ENCODE data around the gene LARP6. TPM values are rescaled to one million over a fixed set of nuclear protein-coding genes. Genes with fewer than 3 reads are reported as not detected.

The LARP6 gene
- total RNA-seq, 2 experiments from 2014 or later, result not detected

DNA sequence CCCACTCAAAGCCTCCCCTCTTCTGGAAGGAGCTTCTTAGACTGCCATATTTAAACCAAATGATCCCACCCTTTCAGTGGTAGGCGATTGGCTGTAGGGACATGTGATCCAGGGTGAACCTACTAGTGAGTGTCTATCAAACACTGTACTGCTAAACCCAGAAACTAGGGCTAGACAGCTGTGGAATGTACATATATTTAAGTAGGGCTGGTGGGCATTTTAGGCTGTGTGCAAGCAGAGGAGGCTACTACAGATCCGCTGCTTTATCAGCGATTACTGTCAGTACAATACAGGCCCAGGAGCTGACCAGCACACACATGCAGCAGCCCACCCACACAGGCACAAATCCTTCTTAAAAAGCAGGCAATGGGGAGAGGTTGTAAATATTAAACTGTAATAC lies 15.4 kb upstream of the LARP6 start:
- no peaks in the 10 kb centered on the region for H3K79me2 ChIP-seq (ENCODE audit: insufficient read depth, low read depth, low read length)
- no peaks in the 10 kb centered on the region for H3K9me2 ChIP-seq (ENCODE audit: insufficient read depth, low read length)
- no peak overlapping the region for H3K4me3 ChIP-seq (ENCODE audit: low read depth, low read length, poor library complexity, severe bottlenecking)
- intact Hi-C loops (cut with micrococcal nuclease; ENCODE audit: unreplicated experiment), result no loop called here
- no peaks in the 10 kb centered on the region for H3K4me1 ChIP-seq (ENCODE audit: insufficient read depth, low read length, poor library complexity, severe bottlenecking)
- H4K20me1 ChIP-seq (ENCODE audit: insufficient read depth, low read length), result no peaks in the 10 kb centered on the region
- no peak overlapping the region for H2AFZ ChIP-seq (ENCODE audit: low read length)
- H3K27ac ChIP-seq (ENCODE audit: low read depth, low read length, poor library complexity, severe bottlenecking), result no peak overlapping the region
- DNase-seq (ENCODE audit: low spot score), result no peak
- no peak for TF ChIP-seq EZH2phosphoT487 (IDR thresholded peaks at IDR 0.05; ENCODE audit: borderline replicate concordance, low read depth, low read length)
- TF ChIP-seq, protein P1, sequence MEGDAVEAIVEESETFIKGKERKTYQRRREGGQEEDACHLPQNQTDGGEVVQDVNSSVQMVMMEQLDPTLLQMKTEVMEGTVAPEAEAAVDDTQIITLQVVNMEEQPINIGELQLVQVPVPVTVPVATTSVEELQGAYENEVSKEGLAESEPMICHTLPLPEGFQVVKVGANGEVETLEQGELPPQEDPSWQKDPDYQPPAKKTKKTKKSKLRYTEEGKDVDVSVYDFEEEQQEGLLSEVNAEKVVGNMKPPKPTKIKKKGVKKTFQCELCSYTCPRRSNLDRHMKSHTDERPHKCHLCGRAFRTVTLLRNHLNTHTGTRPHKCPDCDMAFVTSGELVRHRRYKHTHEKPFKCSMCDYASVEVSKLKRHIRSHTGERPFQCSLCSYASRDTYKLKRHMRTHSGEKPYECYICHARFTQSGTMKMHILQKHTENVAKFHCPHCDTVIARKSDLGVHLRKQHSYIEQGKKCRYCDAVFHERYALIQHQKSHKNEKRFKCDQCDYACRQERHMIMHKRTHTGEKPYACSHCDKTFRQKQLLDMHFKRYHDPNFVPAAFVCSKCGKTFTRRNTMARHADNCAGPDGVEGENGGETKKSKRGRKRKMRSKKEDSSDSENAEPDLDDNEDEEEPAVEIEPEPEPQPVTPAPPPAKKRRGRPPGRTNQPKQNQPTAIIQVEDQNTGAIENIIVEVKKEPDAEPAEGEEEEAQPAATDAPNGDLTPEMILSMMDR (conservative IDR thresholded peaks at IDR 0.05; ENCODE audit: low read length), result no peak
- ChIA-PET CTCF (ENCODE audit: unreplicated experiment) (no interaction called here), POLR2A (no interaction called here)
- BruUV-seq (replicated peaks), result no TSS peak
- H3K36me3 ChIP-seq (ENCODE audit: insufficient read depth, low read length), result no peaks in the 10 kb centered on the region
- no peaks in the 10 kb centered on the region for H3K9me3 ChIP-seq (ENCODE audit: low read length)
- H3K4me2 ChIP-seq (ENCODE audit: low read length), result no peak overlapping the region

DNA sequence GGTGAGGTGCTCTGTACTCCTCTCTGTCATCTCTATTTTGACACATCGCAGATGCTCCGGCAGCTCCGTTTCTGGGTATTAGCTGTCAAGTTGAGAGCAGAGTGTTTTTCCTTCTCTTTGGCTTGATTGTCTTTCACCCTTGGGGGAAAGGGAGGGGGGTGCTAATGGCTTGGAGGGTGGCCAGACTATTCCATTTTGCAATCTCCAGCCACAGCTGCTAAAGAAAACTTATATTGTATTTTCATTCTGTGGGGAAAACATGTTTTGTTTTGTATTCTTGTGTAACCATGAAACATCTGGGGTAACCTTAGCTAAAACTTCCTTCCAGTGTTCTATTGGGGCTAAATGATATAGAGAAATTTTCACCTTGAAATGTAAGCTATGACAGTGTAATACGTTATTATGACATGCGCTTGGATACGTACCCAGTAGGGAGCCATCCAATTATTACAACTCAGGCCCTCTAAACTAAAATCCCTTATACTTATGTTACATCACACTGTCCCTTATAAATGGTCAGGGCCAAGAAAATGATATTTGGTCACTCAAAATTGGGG lies 14.0 kb upstream of the LARP6 start:
- BruUV-seq (replicated peaks), result no TSS peak
- ChIA-PET CTCF (ENCODE audit: unreplicated experiment) (no interaction called here), POLR2A (no interaction called here)
- Histone ChIP-seq H3K36me3 (ENCODE audit: insufficient read depth, low read length) (no peaks in the 10 kb centered on the region), H3K79me2 (ENCODE audit: insufficient read depth, low read depth, low read length) (no peaks in the 10 kb centered on the region), H3K4me2 (ENCODE audit: low read length) (no peak overlapping the region), H3K27ac (ENCODE audit: low read depth, low read length, poor library complexity, severe bottlenecking) (no peak overlapping the region), H4K20me1 (ENCODE audit: insufficient read depth, low read length) (no peaks in the 10 kb centered on the region), H2AFZ (ENCODE audit: low read length) (no peak overlapping the region), H3K9me2 (ENCODE audit: insufficient read depth, low read length) (no peaks in the 10 kb centered on the region), H3K4me3 (ENCODE audit: low read depth, low read length, poor library complexity, severe bottlenecking) (no peak overlapping the region), H3K9me3 (ENCODE audit: low read length) (no peaks in the 10 kb centered on the region), H3K4me1 (ENCODE audit: insufficient read depth, low read length, poor library complexity, severe bottlenecking) (no peaks in the 10 kb centered on the region)
- TF ChIP-seq EZH2phosphoT487 (IDR thresholded peaks at IDR 0.05; ENCODE audit: borderline replicate concordance, low read depth, low read length), result no peak
- TF ChIP-seq, protein P1 (conservative IDR thresholded peaks at IDR 0.05; ENCODE audit: low read length), result no peak
- no peak for DNase-seq (ENCODE audit: low spot score)
- intact Hi-C loops (cut with micrococcal nuclease; ENCODE audit: unreplicated experiment), result no loop called here

DNA sequence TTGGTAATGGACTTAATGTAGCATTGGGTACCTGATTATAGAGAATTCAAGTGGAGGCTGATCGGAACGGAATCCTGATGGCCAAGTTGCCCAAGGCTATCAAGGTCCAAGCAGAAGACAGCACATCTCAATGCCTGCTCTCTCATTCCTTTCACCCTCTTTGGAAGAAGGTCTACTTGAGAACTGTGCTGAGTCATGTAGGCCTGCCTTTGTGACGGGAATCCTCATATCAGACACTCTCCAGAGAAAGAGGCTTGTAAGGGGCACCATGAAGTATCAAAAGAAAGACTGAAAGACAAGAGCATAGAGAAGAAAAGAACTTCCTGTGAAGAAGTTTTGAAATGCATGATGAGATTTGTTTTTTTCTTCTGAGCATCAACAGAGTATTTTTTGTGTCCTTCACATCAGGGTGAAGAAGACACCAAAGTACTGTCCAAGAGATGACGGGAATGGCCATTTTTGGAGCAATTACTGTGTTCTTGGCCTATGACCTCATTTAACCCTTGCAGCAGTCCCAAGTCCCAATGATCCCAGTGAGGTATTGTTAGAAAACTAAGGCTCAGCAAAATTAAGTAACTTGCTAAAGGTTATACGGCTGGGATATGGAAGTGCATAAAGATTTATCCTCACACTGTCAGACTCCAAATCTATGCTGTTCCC lies 13.2 kb upstream of the LARP6 start:
- TF ChIP-seq, protein P1 (conservative IDR thresholded peaks at IDR 0.05; ENCODE audit: low read length), result no peak
- no peak for TF ChIP-seq EZH2phosphoT487 (IDR thresholded peaks at IDR 0.05; ENCODE audit: borderline replicate concordance, low read depth, low read length)
- Histone ChIP-seq H3K4me1 (ENCODE audit: insufficient read depth, low read length, poor library complexity, severe bottlenecking) (no peaks in the 10 kb centered on the region), H2AFZ (ENCODE audit: low read length) (no peak overlapping the region), H3K9me2 (ENCODE audit: insufficient read depth, low read length) (no peaks in the 10 kb centered on the region), H4K20me1 (ENCODE audit: insufficient read depth, low read length) (no peaks in the 10 kb centered on the region), H3K4me2 (ENCODE audit: low read length) (no peak overlapping the region), H3K79me2 (ENCODE audit: insufficient read depth, low read depth, low read length) (no peaks in the 10 kb centered on the region), H3K9me3 (ENCODE audit: low read length) (no peaks in the 10 kb centered on the region), H3K4me3 (ENCODE audit: low read depth, low read length, poor library complexity, severe bottlenecking) (no peak overlapping the region), H3K27ac (ENCODE audit: low read depth, low read length, poor library complexity, severe bottlenecking) (no peak overlapping the region), H3K36me3 (ENCODE audit: insufficient read depth, low read length) (no peaks in the 10 kb centered on the region)
- no TSS peak for BruUV-seq (replicated peaks)
- DNase-seq (ENCODE audit: low spot score), result no peak
- CTCF ChIA-PET (ENCODE audit: unreplicated experiment), result no interaction called here
- intact Hi-C loops (cut with micrococcal nuclease; ENCODE audit: unreplicated experiment), result no loop called here
- POLR2A ChIA-PET, result interaction anchor here (0.6 kb wide), 1 partner anchor 569 kb away, joined by 3 read pairs; no protein-coding TSS in a partner anchor
